Choroid plexus epithelial cell (primary cell): ENCODE results near the gene SLX4IP.

ENCODE experiments used
- DNase-seq: peaks from one replicate; pipeline ENCODE4 v3.0.0-alpha.2; 2010; ENCODE audit warnings: low read depth
- H3K4me3 ChIP-seq: 2 replicates; pipeline ENCODE4 v1.5.1; 2011; ENCODE audit warnings: low read depth, mild to moderate bottlenecking, control low read depth, low read length, moderate library complexity
- TF ChIP-seq, protein P1 (sequence below): conservative IDR thresholded peaks from 2 replicates; pipeline ENCODE4 v1.5.1; 2011; ENCODE audit warnings: low read depth, mild to moderate bottlenecking, control low read depth, inconsistent platforms, low read length, moderate library complexity

Gene SLX4IP

DNA sequence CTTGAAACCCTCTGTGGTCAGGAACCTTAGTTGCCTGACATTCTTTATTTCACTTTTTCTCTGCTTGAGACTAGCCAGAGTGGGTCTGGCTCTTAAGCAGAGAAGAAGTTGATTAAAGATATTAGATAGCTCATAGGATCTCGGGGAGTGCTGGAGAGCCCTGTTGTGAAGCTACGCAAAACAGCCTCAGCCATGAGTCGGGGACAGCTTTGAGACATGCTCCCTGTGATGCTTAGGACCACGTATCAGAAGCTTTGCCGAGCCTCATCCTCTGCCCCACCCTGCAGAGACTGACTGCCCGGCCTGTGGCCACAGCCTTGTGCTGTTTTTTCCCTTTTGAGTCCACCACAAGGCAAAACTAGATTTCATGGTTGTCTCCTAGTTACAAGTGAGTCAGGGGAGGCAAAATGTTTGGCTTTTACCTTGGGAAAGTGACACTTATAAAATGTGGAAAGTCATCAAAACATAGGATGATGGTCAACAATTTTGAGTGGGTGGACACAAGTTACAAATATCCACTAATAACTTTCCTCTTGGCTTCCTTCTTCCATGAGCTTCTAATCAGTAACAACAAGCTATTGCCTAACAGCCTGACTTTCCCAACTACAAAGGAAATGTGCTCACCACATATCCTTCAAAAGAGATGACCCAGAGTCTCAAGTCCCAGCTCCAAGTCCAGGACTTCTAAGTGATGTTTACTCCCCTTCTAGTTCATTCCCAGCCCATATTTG lies 130.3 kb downstream of the SLX4IP start:
- H3K4me3 ChIP-seq: no peak overlapping the region
- TF ChIP-seq, protein P1, sequence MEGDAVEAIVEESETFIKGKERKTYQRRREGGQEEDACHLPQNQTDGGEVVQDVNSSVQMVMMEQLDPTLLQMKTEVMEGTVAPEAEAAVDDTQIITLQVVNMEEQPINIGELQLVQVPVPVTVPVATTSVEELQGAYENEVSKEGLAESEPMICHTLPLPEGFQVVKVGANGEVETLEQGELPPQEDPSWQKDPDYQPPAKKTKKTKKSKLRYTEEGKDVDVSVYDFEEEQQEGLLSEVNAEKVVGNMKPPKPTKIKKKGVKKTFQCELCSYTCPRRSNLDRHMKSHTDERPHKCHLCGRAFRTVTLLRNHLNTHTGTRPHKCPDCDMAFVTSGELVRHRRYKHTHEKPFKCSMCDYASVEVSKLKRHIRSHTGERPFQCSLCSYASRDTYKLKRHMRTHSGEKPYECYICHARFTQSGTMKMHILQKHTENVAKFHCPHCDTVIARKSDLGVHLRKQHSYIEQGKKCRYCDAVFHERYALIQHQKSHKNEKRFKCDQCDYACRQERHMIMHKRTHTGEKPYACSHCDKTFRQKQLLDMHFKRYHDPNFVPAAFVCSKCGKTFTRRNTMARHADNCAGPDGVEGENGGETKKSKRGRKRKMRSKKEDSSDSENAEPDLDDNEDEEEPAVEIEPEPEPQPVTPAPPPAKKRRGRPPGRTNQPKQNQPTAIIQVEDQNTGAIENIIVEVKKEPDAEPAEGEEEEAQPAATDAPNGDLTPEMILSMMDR: no peak
- peak; percentile 89 for DNase-seq

DNA sequence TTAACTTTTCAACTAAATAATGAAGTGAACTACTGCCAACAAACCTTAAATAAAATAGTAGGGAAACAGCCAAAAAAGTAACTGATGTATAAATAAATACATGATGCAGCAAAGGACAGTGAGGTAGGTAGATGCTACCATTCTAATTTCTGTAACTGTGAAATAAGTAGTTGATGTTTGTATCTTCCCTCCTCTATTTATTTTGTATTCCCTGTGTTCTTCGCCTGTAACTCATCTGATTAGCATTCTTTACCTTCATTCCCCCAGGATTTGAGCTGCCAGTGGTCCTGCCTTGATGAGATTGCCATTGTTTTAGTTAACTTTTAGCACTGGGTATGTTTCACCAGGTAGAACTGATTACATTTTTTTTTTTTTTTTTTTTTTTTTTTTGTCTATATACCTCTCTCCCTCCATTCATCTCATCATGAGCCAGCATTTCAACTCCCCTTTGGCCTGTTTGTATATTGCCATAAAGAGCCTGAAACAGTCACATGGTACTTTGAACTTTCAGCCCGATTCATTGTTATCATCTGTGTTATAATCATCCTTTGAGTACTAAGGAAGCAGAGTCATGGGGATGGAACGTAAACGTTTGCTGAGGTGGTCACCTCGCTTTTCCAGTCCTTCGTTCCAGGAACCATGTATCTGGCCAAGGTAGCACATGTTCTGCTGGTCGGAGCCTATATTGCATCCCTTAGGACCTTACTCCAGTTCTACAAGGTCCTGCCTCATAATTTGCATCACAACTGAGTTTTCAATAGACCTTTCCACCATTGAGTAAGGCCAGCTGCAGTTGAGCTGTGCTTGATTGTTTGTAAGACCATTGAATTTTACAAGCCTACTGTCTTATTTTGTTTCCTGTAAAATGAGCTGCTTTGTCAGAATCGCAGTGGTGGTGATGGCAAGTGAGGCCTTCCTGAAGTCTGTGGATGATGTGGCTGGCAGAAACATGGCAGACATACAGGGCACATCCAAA lies 131.1 kb downstream of the SLX4IP start:
- TF ChIP-seq, protein P1: no peak
- peak; percentile 71 for DNase-seq
- H3K4me3 ChIP-seq: no peak overlapping the region

GRCh38 chr20:10568032-10568431 lies 132.9 kb downstream of the SLX4IP start:
- TF ChIP-seq, protein P1: no peak
- H3K4me3 ChIP-seq: no peak overlapping the region
- no peak for DNase-seq

- H3K4me3 ChIP-seq: no peak overlapping the region
- TF ChIP-seq, protein P1: no peak
- DNase-seq: no peak
These were observed 136.3 kb downstream of the SLX4IP start for GRCh38 chr20:10571313-10571815.

GRCh38 chr20:10572853-10573252 lies 137.7 kb downstream of the SLX4IP start:
- H3K4me3 ChIP-seq: no peak overlapping the region
- no peak for DNase-seq
- TF ChIP-seq, protein P1: no peak

- H3K4me3 ChIP-seq: no peak overlapping the region
- TF ChIP-seq, protein P1: no peak
- DNase-seq: no peak
These were observed 138.3 kb downstream of the SLX4IP start for GRCh38 chr20:10573273-10573950.
